ENCODE results near the gene OR6N1.

The OR6N1 gene

DNA sequence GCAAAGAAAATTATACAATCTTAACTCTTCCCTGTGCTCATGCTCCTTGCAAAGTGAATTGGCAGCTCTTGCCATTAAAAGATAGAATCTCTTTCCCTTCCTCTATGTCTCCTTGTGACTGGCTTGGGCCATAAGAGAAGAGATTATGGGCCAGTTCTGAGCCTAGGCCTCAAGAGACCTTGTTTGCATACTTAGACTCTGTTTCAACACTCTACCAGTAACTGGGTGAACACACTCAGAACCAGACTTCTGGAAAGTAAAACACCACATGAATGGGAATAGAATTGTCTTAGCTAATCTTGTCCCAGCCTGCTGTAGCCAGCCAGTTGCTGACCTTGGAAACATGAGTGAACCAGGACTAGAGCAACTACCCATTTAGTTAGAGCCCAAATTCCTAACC, 36.1 kb downstream of the OR6N1 start:
- DNase-seq: no peak

DNA sequence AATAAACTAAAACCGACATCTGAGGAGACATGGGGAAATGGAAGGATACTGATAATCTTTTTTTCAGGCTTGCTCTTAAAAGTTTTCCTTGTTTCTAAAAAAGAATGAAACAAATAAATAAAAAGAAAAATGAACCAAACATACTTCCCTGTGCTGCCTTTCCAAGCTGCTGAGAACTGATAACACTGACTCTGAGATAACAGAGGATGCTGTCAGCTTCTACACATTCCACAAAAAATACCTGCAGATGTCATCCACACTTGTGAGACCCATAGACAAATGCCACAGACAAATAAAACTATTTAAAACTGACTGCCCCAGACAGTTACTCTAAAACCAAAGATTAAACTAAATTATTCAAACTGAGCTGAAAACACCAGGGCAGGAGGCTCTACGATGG, 39.5 kb downstream of the OR6N1 start:
- DNase-seq: no peak

DNA sequence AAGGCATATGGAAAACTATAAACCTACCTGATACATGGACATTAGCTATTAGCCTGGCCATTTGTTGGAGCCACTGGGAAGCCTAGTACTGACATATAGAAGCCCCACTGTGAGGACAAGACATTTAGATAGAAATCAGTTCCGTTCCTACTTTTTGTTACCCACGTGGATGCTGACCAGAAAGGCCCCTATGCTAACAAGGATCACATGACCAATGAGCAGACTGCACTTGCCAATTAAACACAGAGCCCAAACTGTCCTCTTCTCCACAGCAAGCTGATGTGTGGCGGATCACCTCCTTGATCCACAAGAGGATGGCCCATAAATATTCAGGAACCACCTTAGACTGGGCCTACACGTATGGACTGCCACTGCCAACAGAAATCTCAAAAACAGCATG, 40.3 kb downstream of the OR6N1 start:
- DNase-seq: no peak

DNA sequence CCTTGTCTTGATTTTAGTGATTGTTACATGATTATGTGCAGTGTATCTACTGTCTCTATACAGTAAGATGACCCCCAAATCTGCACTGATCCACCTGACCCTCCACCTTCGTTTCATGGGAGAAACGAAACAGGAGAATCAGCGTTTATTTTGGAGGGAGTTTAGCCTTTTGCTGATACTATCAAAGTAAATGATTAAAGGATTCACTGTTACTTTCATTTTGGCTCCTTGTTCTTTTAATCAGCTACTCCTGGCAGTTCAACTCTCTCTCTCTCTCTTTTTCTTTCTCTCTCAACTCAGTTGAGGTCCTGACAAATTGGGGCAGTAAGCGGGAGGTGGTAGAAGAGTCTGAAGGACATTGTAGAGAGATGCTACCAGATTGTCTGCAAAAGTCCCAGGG, 41.5 kb downstream of the OR6N1 start:
- no peak for DNase-seq

DNA sequence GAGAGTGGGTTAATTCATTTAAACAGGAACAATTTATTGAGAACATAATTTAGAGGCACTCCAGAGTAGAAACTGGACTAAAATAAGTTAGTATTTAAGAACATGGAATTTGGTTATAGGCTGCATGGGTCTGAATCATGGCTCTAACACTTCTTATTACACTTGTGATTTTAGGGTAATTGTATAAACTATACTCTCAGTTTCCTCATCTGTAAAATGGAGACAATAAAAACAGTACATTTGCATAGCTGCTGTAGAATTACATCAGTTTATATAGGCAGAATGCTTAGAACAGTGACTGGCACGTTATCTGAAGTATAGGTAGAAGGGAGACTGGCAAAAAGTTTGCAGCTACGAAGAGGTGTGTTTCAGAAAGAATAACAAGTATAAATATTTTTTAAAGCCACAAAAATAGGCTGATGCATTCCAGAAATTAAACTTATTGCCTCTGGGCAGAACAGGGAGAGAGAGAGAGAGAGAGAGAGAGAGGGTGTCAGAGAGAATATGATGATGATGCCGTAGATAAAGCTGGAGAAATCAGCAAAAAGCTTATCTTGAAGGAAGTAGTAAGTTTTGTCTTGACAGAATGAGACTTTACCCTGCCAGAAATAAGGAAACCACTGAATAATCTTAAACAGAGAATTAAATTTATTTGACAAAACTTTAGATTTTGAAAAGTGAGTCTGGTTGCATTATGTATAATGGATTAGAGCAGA, 43.3 kb downstream of the OR6N1 start:
- DNase-seq: no peak

DNA sequence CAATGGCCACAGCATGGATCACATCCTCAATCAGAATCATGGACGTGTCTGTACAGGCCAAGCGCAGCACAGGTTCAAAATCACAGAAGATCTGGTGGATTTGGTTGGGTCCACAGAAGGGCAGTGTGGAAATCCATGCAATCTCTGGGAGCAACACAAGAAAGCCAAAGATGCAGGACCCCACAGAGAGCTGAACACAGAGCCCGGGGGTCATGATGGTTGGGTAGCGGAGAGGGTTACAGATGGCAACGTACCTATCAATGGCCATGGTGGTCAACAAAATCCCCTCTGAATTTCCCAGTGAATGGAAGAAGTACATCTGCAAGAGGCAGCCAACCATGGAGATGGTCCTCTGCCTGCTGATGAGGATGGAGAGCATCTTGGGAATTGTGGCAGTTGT, 47.6 kb downstream of the OR6N1 start:
- DNase-seq: no peak

DNA sequence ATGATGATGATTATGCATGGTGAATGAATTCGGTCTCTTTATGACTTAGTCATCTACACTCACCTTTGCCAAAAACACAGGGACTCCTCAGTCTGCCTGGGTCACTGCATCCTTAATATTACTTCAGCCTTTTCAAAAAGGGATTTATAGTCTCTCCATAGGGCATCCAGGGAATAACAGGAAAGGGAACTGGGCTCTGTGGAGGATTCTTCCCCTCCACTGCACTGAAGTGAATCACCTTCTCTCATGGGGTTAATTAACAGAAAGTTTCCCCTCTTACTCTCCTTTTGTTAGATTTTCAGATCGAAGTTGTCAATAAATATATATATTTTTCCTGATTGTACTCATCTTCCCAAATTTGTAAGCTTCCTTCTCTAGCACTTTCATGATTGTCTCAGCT, 51.4 kb downstream of the OR6N1 start, which contains the start of gene OR6K3:
OR6K3 (minus strand) TSS at position 101 of the 400 bp plus-strand sequence. CDS start 2,605 bp downstream, outside the sequence.
- no peak for DNase-seq

DNA sequence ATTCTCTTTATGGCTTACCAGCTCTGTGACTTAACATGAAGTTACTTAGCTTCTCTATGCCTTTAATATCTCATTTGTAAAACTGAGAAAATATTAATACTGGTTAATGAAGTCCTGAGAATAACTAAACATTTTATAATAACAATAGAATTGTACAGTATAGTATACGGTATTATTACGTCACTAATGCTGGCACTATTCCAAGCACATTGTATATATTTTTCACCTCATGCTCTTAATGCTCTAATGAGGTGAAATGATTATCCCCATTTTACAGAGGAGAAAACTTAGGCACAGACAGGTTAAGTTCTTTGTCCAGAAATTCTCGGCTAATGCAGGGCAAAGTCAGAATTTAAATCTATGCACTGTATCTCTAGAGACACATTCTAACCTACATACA, 52.3 kb downstream of the OR6N1 start:
- no peak for DNase-seq

DNA sequence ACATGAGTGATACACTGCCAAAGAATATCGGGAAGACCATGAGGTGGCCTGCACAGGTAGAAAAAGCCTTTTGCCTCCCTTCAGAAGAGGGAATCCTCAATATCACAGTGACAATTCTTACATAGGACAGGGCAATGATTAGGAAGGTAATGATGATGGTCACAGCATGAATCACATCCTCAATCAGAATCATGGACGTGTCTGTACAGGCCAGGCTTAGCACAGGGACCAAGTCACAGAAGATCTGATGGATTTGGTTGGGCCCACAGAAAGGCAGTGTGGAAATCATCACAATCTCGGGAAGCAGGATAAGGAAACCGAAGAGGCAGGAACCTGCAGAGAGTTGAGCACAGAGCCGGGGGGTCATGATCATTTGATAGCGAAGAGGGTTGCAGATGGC, 54.7 kb downstream of the OR6N1 start:
- no peak for DNase-seq

DNA sequence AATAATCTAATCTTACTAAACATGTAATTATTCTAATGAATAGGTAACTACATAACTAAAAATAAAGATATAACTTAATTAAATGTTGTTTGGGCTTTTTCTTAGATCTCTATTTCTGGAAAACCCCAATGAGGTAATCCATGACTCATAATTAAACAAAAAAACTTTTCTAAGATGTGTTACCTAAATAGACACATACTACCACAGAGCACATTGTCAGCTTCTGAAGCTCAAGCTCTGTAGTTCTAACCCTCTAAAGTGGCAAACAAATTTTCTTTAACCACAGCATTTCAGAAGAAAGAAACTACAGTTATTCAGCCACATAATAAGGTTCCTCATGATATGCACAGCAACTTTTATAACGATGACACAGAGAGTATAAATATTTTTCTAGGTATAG, 55.7 kb downstream of the OR6N1 start:
- no peak for DNase-seq

DNA sequence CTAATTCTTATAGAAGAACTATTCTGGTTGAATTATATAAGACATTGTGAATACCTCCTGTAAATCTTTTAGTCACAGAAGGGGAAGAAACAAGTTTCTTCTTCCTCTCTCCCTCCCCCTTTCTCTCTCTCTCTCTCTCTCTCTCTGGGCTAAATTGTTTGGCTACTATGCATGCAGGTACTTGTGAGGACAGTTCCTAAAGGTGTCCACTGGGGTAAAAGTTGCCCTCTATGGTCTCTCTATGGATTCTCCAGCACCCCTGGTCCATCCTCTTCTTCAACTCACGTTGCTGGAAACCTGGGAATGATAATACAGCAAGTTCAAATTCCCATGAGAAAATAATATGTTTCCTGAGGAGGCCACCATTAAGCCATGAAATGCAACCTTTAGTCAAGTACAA, 57.2 kb downstream of the OR6N1 start:
- DNase-seq: no peak
